PC-3 (cell line): ENCODE data around the gene RAPGEF3.

ENCODE experiments used
- EZH2 ChIP-seq: fragments of 300-600 bp; sonication (generic); IDR thresholded peaks from one replicate; pipeline ENCODE4 v1.6.1; 2017; ENCODE audit warnings: antibody characterized with exemption, mild to moderate bottlenecking, low read length; ENCODE audit not compliant: unreplicated experiment
- TF ChIP-seq, protein P1 (sequence below): fragments of 300-600 bp; sonication (generic); conservative IDR thresholded peaks from 2 replicates; pipeline ENCODE4 v1.5.1; 2017; ENCODE audit warnings: antibody characterized with exemption, low read depth, mild to moderate bottlenecking, low read length

DNA sequence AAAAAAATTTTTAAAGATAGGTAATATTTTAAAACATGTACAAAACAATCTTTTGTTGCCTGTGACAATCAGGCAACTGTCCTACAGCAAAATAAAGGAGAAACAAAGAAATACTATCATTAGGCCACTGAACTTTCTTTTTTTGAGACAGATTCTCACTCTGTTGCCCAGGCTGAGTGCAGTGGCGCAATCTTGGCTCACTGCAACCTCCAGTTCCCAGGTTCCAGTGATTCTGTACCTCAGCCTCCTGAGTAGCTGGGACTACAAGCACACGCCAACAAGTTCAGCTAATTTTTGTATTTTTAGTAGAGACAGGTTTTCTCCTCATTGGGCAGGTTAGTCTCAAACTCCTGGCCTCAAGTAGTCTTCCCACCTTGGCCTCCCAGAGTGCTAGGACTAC, 69.5 kb downstream of the RAPGEF3 start:
- TF ChIP-seq EZH2 = no peak
- TF ChIP-seq, protein P1, sequence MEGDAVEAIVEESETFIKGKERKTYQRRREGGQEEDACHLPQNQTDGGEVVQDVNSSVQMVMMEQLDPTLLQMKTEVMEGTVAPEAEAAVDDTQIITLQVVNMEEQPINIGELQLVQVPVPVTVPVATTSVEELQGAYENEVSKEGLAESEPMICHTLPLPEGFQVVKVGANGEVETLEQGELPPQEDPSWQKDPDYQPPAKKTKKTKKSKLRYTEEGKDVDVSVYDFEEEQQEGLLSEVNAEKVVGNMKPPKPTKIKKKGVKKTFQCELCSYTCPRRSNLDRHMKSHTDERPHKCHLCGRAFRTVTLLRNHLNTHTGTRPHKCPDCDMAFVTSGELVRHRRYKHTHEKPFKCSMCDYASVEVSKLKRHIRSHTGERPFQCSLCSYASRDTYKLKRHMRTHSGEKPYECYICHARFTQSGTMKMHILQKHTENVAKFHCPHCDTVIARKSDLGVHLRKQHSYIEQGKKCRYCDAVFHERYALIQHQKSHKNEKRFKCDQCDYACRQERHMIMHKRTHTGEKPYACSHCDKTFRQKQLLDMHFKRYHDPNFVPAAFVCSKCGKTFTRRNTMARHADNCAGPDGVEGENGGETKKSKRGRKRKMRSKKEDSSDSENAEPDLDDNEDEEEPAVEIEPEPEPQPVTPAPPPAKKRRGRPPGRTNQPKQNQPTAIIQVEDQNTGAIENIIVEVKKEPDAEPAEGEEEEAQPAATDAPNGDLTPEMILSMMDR = no peak
